Left colon (tissue), 2 donors: ENCODE data around the gene MARK1. TPM values are rescaled to one million over a fixed set of nuclear protein-coding genes. Genes with fewer than 3 reads are reported as not detected.
A peak's percentile ranks its signal among the peaks of the same experiment; 100 is the strongest.
"Not testable (repeated sequence)": the region's sequence is repeated elsewhere in the genome, so short reads cannot be mapped to it uniquely, and the experiment has no call there.

Experiments
- ATAC-seq: fragments of 200-7000 bp; cut with Tn5 transposase; one replicate; pipeline ENCODE4 v1.9.1; 2020; ENCODE audit warnings: mild to moderate bottlenecking, moderate library complexity
- DNase-seq, 2 donors: peaks; one replicate each; pipeline ENCODE4 v3.0.0-alpha.2; 2020
- intact Hi-C, 2 donors: fragments of 100-400 bp; cut with DNase I in 1 of 2; cut with micrococcal nuclease in 1 of 2; formaldehyde crosslinking; loops; one replicate each; pipeline versions ENCODE4 v1.11.2 to v1.14.0; 2022; cut with DNase I, micrococcal nuclease
- total RNA-seq, 2 donors: library from RNA; stranded (reverse); fragmentation: NEBNext Ultra II Directional; extraction: Animal tissue kit (Norgen Biotek cat#: 25700); gene quantifications; one replicate each; pipeline ENCODE4 v1.2.1, GENCODE V29; 2021
- donor health status: DM: no; HTN: no; CAD: no.
- donor health status: DM: yes; HTN: yes; CAD: no.

The MARK1 gene
- total RNA-seq, 2 donors from 2014 or later: 1.0 to 4.4 TPM

DNA sequence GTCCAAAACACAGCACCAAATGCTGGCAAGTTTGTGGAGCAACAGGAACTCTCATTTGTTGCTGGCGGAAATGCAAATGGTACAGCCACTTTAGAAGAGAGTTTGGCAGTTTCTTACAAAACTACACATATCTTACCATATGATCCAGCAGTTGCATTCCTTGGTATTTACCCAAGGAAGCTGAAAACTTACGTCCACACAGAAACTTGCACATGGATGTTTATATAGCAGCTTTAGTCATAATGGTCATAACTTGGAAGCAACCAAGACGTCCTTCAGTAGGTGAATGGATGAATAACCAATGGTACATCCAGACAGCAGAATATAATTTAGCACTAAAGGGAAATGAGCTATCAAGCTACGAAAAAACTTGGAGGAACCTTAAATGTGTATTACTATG, 66.4 kb downstream of the MARK1 start:
- intact Hi-C loops: no loop called here
- no peak for ATAC-seq

DNA sequence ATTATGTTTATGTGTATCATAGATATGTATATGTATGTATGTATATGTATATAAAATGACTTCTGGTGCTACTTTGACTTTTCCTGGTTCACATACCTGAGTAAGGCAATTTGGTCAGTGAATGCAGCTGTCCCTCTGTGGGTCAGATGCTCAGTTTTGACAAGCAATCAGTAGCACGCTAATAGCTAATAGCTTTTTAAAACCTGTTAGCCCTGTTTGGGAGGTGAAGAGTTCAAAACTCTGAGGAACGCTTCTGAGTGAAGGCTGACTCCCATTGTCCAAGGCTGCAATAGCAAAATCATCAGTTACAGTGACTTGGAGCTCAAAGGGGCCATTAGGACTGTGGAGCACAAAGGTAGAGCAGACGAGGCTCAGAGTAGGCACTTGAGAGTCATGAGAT, 67.2 kb downstream of the MARK1 start:
- intact Hi-C loops: no loop called here
- no peak for DNase-seq
- no peak for ATAC-seq

More for the DNA sequence above, 66.4 kb downstream of the MARK1 start:
- no peak for DNase-seq

DNA sequence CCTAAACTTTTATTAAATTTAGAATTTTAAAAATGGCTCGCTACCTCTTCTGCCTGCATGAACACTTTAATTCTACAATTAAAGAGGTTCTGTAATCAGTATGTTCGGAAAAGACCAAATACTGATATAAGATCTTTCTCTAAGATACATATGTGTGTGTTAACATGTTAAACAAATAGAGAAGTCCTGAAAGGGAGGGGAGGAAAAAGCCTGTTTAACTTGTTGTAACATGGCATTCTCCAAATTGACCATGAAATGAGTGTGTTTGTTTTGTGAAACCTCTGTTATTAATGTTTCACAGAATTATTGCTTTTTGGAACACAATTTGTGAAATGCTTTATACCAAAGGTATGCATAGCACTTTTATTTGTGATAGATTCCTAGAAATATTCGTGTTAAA, 77.0 kb downstream of the MARK1 start:
- intact Hi-C loops: no loop called here
- ATAC-seq (no peak), DNase-seq (no peak)

DNA sequence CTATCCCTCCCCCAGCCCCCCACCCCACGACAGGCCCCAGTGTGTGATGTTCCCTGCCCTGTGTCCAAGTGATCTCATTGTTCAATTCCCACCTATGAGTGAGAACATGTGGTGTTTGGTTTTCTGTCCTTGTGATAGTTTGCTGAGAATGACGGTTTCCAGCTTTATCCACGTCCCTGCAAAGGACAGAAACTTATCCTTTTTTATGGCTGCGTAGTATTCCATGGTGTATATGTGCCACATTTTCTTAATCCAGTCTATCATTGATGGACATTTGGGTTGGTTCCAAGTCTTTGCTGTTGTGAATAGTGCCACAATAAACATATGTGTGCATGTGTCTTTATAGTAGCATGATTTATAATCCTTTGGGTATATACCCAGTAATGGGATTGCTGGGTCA, 77.7 kb downstream of the MARK1 start:
- DNase-seq, ATAC-seq, intact Hi-C loops: not testable (repeated sequence)

DNA sequence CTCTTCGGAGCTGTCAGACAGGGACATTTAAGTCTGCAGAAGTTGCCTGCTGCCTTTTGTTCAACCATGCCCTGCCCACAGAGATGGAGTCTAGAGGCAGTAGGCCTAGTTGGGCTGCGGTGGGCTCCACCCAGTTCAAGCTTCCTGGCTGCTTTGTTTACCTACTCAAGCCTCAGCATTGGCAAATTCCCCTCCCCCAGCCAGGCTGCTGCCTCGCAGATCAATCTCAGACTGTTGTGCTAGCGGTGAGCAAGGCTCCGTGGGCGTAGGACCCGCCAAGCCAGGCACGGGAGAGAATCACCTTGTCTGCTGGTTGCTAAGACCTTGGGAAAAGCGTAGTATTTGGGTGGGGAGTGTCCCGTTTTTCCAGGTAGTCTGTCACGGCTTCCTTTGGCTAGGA, 83.2 kb downstream of the MARK1 start:
- ATAC-seq, intact Hi-C loops, DNase-seq: not testable (repeated sequence)

DNA sequence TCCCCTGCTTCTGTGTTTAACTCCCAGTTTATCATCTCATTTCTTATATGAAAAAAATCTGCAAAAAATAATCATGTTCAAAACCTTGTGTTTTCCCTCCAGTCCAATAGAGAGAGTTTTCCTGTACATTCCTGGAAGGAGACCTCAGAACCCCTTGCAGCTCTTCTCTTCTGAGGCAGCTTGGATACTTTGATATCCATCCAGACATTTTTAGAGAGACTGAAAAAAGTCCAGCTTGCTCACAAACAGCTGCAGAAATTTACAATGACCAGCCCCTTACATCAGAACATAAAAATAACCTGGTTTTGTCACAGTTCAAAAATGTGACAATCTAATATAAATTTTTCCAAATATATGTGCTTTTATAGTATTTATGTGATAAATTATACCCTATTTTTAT, 88.9 kb downstream of the MARK1 start:
- intact Hi-C loops: no loop called here
- no peak for ATAC-seq
- no peak for DNase-seq

DNA sequence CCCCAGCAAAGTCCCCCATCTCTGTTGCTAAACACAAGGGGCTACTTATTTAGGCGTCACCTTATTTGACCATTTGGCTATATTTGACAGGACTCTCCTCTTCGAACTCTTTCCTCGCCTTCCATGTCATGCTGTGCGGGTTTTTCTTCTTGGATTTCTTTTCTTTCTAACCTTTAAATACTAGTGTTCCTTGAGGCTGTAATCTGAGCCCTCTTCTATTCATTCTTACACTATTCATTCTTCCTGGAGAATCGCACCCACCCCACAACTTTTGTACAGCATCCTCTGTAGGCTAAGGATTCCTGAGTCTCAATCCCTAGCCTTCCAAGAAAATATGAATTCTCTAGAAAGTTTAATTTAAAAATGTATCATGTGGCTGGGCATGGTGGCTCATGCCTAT, 100.5 kb downstream of the MARK1 start:
- ATAC-seq: no peak
- no peak for DNase-seq
- intact Hi-C loops: no loop called here

DNA sequence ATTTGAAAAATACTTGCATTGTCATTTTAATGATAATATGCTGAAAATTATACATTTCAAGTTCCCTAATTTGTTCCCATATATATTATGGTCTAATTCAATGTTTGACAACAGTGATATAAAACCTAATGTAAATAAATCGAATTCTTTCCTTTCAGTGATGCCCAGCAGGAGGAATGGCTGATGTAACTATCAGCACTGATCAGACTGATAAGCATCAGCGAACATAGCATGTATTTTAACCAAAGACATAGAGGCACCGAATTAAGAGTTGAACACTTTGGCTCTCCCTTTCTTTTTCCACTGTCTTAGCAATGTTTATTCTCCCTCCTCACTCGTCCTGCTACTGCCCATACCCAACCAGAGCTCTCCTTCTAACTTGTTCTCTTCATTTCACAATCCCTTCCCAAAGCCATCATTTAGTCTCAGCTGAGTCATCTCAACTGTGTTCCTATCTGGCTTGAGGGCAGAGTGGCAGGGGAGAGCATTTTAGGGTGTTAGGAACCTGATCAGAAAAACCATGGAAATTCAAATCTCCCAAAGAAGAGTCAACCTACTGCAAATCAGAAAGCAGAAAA, 103.4 kb downstream of the MARK1 start:
- DNase-seq: no peak
- intact Hi-C loops: no loop called here

DNA sequence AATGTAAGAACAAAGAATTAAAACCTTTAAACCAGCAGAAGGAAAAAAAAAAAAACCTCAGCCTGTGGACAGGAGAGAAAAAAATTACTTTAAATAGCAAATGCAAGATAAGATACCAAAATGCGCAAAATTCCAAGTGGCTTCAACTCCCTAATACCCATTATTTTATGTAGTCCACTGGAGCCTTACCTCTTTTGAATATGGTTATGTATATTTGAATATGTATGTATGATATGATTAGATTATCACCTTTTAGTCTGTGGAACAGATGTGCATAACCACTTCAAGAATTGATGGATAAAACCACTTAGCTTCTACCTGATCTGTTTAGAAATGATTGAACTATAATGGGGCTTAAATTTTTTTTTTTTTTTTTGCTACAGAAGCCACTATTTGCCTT, 109.8 kb downstream of the MARK1 start:
- intact Hi-C loops: no loop called here

More for the DNA sequence above, 103.4 kb downstream of the MARK1 start:
- ATAC-seq: no peak

DNA sequence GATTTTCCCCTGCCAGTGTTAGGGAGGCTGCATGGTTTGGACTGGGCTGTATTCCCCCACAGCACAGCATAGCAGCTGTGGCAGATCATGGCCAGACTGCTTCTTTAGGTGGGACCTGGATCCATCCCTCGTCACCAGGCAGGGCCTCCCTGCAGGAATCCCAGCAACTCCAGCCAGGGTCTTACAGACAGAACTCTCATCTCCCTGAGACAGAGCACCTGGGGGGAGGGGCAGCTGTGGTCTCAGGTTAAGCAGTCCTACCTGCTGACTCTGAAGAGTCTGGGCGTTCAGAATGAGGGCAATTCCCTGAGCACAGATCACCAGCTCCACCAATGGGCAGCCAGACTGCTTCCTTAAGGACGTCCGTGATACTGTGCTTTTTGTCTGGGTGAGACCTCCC, 114.3 kb downstream of the MARK1 start:
- no peak for ATAC-seq
- no peak for DNase-seq
- intact Hi-C loops: no loop called here

More for the DNA sequence above, 109.8 kb downstream of the MARK1 start:
- ATAC-seq: no peak
- no peak for DNase-seq

DNA sequence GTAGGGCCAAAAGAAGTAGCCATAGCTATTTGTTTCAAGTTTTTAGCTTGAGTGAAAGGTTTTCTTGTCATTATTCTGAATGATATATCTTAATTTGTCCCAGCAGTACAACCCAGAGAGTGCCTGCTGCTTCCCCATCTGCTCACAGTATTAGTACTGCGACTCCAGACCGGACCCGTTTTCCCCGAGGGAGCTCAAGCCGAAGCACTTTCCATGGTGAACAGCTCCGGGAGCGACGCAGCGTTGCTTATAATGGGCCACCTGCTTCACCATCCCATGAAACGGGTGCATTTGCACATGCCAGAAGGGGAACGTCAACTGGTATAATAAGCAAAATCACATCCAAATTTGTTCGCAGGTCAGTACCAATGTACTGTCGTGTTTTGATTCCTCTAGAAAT, 125.1 kb downstream of the MARK1 start:
- ATAC-seq (no peak), DNase-seq (no peak)
- intact Hi-C loops: no loop called here

DNA sequence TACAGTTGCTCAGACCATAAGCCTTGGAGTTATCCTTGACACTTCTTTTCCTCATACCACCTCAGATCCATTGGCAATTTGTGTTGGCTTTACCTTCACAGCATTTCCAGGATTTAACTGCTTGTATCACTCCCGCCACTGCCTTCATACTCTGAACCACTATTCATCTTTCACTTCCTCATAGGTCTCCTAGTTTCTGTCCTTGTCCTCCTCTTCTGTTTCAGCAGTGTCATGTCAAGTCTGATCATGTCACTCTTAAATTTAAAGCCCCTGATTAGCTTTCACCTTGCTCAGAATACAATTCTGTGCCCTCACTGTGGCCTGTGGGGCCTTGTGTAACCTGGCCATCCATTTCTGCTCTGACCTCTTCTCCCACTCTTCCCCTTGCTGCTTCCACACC, 127.6 kb downstream of the MARK1 start:
- ATAC-seq: no peak
- no peak for DNase-seq
- intact Hi-C loops: no loop called here

DNA sequence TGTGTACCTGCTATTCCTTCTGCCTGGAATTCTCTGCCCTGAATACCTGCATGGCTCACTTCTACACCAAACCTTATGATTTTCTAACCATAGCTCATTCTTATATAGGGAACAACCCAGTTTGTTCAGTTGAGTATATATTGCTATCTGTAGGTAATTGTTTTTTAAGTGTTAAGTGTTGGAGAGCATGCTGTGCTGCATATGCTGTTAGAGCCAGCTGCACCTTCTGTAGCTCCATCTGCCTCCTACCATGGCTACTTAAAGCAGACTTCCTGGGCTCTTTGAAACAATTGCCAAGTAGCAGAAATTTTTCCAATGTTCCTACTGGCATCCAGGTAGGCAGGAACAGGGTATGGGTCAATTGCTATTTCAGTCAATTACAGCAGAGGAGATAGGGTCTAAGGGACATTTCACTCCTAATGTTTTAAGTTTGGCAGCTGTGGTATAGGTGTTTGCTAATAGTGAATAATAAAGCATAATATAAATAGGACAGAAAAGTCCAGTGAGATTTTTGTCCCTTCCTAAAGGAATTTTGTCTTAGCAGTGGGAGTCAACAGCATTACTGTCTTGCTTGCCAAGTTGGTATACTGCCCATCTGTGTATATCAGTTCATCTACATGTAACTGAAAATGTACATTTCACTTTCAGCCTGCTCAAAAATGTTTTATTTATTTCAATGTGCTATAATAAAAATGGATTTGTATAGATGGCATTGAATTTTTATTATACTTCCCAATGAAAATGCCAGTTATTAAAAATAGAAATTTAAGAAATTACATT, 128.2 kb downstream of the MARK1 start:
- no peak for ATAC-seq
- DNase-seq: no peak
- intact Hi-C loops: no loop called here

DNA sequence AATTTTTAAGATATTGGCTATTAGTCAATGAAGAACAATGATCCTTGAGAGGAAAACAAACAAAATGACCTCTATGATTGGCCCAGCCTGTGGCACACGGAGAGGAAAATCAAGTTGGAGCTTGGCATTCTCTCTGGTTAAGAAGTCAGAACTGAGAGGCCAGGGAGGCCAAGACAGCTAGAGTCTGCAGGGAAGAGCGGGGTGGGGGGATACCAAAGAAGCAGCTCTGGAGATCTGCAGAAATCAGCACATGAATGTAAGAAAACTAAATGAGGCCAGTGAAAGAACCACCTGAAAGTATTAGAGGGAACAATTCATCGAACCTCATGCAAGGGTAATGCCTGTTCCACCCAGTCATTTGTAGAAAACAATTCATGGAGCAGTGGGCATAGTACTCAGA, 138.4 kb downstream of the MARK1 start:
- ATAC-seq: no peak
- DNase-seq: no peak
- intact Hi-C loops: no loop called here

DNA sequence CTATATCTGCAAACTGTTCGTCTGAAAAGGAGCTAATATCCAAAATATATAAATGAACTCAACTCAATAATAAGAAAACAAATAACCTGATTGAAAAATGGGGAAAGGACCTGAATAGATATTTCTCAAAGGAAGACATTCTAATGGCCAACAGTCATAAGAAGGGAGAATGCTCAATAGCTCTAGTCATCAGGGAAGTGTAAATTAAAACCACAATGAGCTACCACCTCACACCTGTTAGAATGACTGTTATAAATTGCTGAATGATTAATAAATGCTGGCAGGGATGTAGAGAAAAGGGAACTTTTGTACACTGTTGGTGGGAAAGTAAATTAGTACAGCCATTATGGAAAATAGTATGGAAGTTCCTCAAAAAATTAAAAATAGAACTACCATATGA, 141.1 kb downstream of the MARK1 start:
- no peak for DNase-seq
- no peak for ATAC-seq

DNA sequence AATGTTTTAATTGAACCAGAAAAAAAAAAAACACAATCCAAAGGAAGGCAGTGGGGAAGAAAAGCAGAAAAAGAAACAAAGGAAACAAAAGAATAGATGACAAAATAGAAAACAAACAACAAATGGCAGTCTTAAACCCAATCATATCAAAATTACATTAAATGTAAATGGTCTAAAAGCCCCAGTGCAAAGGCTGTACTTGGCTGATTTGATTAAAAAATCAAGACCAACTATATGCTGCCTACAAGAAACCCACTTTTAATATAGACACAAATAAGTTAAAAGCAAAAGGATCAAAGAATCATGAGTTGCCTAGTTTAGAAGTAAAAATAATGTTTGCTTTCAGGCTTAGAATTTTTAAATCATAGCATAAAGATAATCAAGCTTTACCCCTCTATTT, 142.4 kb downstream of the MARK1 start:
- ATAC-seq: no peak
- intact Hi-C loops: no loop called here
- DNase-seq: no peak

More for the DNA sequence above, 141.1 kb downstream of the MARK1 start:
- intact Hi-C loops: no loop called here

DNA sequence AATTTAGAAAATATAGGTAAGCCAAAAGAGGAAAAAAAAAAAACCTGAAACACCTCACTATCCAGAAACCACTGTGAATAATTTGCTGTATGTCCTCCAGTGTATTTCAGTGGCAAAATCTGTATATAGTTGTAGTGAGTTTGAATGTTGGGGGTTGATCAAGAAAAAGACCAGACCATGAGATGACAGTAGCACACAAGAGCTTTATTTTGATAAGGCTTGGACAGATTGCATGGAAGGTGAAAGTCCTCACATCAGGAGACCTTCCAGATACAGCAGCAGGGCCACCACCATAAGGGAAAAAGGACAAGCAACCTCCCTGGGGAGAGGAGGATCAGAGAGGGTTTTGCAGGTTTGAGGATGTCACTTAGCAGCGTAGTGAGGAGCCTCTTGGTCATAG, 146.0 kb downstream of the MARK1 start:
- ATAC-seq (no peak), DNase-seq (no peak)
- intact Hi-C loops: no loop called here

DNA sequence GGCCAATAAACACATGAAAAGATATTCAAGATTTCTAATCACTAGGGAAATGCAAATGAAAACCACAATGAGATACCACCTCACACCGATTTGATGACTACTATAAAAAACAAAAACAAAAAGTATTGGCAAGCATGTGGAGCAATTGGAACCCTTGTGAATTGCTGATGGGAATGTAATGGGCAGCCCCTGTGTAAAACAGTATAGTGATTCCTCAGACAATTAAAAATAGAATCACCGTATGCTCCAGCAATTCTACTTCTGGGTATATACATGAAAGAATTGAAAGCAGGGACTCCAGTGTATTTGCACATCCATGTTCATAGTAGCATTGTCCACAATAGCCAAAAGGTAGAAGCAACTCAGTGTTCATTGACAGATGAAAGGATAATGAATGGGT, 149.3 kb downstream of the MARK1 start:
- ATAC-seq (no peak), DNase-seq (no peak)
- intact Hi-C loops: no loop called here

DNA sequence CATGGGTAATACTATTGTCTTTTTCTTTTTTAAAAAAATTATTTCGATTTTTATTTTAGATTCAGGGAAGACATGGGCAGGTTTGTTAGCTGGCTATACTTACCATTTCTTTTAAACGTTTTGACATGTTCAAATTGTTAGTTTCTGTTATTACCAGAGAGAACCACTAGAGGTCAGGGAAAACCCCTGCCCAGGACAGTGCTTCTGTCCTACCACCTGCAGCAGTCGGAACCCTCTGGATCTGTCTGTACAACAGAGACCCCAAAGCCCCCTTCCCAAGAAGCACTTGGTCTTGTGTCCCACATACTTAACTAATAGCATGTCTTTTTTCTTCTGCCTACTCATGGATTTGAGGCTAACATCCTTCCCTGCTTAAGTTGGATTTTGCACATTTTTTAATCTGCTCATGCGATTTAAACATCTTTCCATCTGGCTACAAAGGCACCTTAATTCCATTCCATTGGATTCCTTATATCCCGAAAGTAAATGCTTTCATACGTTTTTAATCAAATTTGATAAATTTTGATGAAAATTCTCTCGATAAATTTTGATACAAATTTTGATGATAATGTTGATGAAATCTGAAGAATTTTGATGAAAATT, 152.2 kb downstream of the MARK1 start:
- peak in 1 of 2 donors; percentile 18 for DNase-seq

DNA sequence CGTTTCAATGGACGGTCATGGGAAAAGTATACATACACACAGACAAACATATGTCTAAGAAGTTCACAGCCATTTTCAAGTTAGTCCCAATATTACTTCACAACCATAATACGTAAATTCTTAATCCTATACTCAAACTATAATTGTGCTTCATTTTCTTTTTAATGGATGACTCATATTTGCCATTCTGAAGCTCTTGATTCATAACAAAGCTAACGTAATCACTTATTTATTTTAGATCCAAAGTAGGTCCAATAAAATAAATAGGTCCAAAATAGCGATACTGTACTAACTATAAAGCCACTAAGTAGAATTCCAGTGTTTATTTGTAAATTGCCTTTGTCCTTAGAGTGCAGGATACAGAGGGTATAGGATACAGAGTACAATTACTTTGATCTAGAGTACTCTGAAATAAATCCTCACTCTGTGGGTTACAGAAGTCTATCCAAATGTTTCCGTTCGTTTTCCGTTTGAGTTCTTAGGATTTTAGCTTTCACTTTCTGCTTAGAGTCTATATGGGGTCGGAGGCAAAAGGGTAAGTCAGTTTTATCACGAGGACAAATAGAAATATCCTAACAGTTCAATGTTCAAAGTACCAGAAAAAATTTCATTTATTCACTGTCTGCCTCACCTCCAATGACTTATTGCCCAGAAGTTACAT, 153.4 kb downstream of the MARK1 start:
- DNase-seq (no peak), ATAC-seq (peak; percentile 23)
- intact Hi-C loops: loop anchor here in 1 of 2 donors (10.0 kb wide), 1 partner anchor 53 kb away; no protein-coding TSS in a partner anchor

More for the DNA sequence above, 152.2 kb downstream of the MARK1 start:
- intact Hi-C loops: loop anchor here in 1 of 2 donors (10.0 kb wide), 1 partner anchor 55 kb away; no protein-coding TSS in a partner anchor
- peak; percentile 80 for ATAC-seq
